ENCODE measurements around the gene MED13L. TPM values are rescaled to one million over a fixed set of nuclear protein-coding genes. Genes with fewer than 3 reads are reported as not detected.

MED13L gene
- total RNA-seq, 2 experiments from 2014 or later = 74.7 to 76.9 TPM

- peaks cover 6% of the 10 kb centered on the region for H3K4me1 Mint-ChIP-seq (ENCODE audit: low read depth)
- no peaks in the 10 kb centered on the region for H3K9me3 Mint-ChIP-seq (ENCODE audit: insufficient read depth)
- ChIA-PET POLR2A (no interaction called here), CTCF (interaction anchor here (1.6 to 2.9 kb wide), 2 partner anchors 34 to 60 kb away, joined by 7 read pairs; no protein-coding TSS in a partner anchor)
- no peak overlapping the region for H3K4me3 Mint-ChIP-seq
- H3K27ac Mint-ChIP-seq = no peak overlapping the region
- no peak for DNase-seq
- H3K36me3 Mint-ChIP-seq (ENCODE audit: low read depth) = peaks cover 11% of the 10 kb centered on the region
- ATAC-seq = no peak
- H3K27me3 Mint-ChIP-seq (ENCODE audit: low read depth) = no peaks in the 10 kb centered on the region
These were observed 75.6 kb downstream of the MED13L start for GRCh38 chr12:116201908-116202307.

- Mint-ChIP-seq H3K27me3 (ENCODE audit: low read depth) (no peaks in the 10 kb centered on the region), H3K36me3 (ENCODE audit: low read depth) (peaks cover 11% of the 10 kb centered on the region), H3K27ac (no peak overlapping the region), H3K4me1 (ENCODE audit: low read depth) (peaks cover 6% of the 10 kb centered on the region), H3K9me3 (ENCODE audit: insufficient read depth) (no peaks in the 10 kb centered on the region), H3K4me3 (no peak overlapping the region)
- ChIA-PET POLR2A (no interaction called here), CTCF (interaction anchor here (1.6 to 2.9 kb wide), 2 partner anchors 35 to 60 kb away, joined by 7 read pairs; no protein-coding TSS in a partner anchor)
- ATAC-seq (no peak), DNase-seq (no peak)
These were observed 76.1 kb downstream of the MED13L start for GRCh38 chr12:116201359-116201758.

- H3K4me1 Mint-ChIP-seq (ENCODE audit: low read depth) = peaks cover 6% of the 10 kb centered on the region
- H3K27me3 Mint-ChIP-seq (ENCODE audit: low read depth) = no peaks in the 10 kb centered on the region
- ATAC-seq = no peak
- DNase-seq = no peak
- ChIA-PET CTCF (interaction anchor here (2.9 kb wide), 1 partner anchor 59 kb away, joined by 7 read pairs; no protein-coding TSS in a partner anchor), POLR2A (no interaction called here)
- no peak overlapping the region for H3K27ac Mint-ChIP-seq
- no peak overlapping the region for H3K4me3 Mint-ChIP-seq
- H3K36me3 Mint-ChIP-seq (ENCODE audit: low read depth) = peaks cover 11% of the 10 kb centered on the region
- no peaks in the 10 kb centered on the region for H3K9me3 Mint-ChIP-seq (ENCODE audit: insufficient read depth)
These were observed 76.7 kb downstream of the MED13L start for GRCh38 chr12:116200812-116201211.

GRCh38 chr12:116199160-116199706 is 78.3 kb downstream of the MED13L start:
- DNase-seq (no peak), ATAC-seq (no peak)
- no peaks in the 10 kb centered on the region for H3K27me3 Mint-ChIP-seq (ENCODE audit: low read depth)
- peaks cover 15% of the 10 kb centered on the region for H3K4me1 Mint-ChIP-seq (ENCODE audit: low read depth)
- H3K9me3 Mint-ChIP-seq (ENCODE audit: insufficient read depth) = no peaks in the 10 kb centered on the region
- ChIA-PET POLR2A (no interaction called here), CTCF (no interaction called here)
- no peak overlapping the region for H3K4me3 Mint-ChIP-seq
- H3K36me3 Mint-ChIP-seq (ENCODE audit: low read depth) = peaks cover 4% of the 10 kb centered on the region
- no peak overlapping the region for H3K27ac Mint-ChIP-seq

GRCh38 chr12:116196752-116197718 is 80.5 kb downstream of the MED13L start:
- ATAC-seq (no peak), DNase-seq (no peak)
- ChIA-PET CTCF (interaction anchor here (0.6 to 2.4 kb wide), 4 partner anchors 9 to 79 kb away, joined by 3 to 12 read pairs (median 5); no protein-coding TSS in a partner anchor), POLR2A (interaction anchor here (1.1 kb wide), 1 partner anchor 81 kb away, joined by 4 read pairs; no protein-coding TSS in a partner anchor)
- H3K27me3 Mint-ChIP-seq (ENCODE audit: low read depth) = no peaks in the 10 kb centered on the region
- peaks cover 2% of the 10 kb centered on the region for H3K36me3 Mint-ChIP-seq (ENCODE audit: low read depth)
- no peaks in the 10 kb centered on the region for H3K9me3 Mint-ChIP-seq (ENCODE audit: insufficient read depth)
- H3K4me1 Mint-ChIP-seq (ENCODE audit: low read depth) = peaks cover 20% of the 10 kb centered on the region
- H3K27ac Mint-ChIP-seq = no peak overlapping the region
- H3K4me3 Mint-ChIP-seq = no peak overlapping the region

GRCh38 chr12:116196226-116196625 is 81.3 kb downstream of the MED13L start:
- Mint-ChIP-seq H3K36me3 (ENCODE audit: low read depth) (peaks cover 2% of the 10 kb centered on the region), H3K4me1 (ENCODE audit: low read depth) (peaks cover 20% of the 10 kb centered on the region)

GRCh38 chr12:116194935-116195431 is 82.5 kb downstream of the MED13L start:
- POLR2A ChIA-PET = interaction anchor here (1.3 kb wide), 1 partner anchor 23 kb away, joined by 4 read pairs; no protein-coding TSS in a partner anchor
- Mint-ChIP-seq H3K4me1 (ENCODE audit: low read depth) (peaks cover 22% of the 10 kb centered on the region), H3K27ac (peak overlapping the region; percentile 39)

More at GRCh38 chr12:116196226-116196625, 81.3 kb downstream of the MED13L start:
- ATAC-seq (no peak), DNase-seq (no peak)
- no peaks in the 10 kb centered on the region for H3K27me3 Mint-ChIP-seq (ENCODE audit: low read depth)
- ChIA-PET POLR2A (interaction anchor here (1.1 kb wide), 1 partner anchor 82 kb away, joined by 4 read pairs; no protein-coding TSS in a partner anchor), CTCF (interaction anchor here (0.6 to 2.4 kb wide), 10 partner anchors 9 to 466 kb away, joined by 3 to 12 read pairs (median 4); no protein-coding TSS in a partner anchor)
- no peak overlapping the region for H3K4me3 Mint-ChIP-seq
- H3K9me3 Mint-ChIP-seq (ENCODE audit: insufficient read depth) = no peaks in the 10 kb centered on the region
- no peak overlapping the region for H3K27ac Mint-ChIP-seq

GRCh38 chr12:116189692-116190091 is 87.8 kb downstream of the MED13L start:
- CTCF ChIA-PET = interaction anchor here (0.6 to 0.7 kb wide), 2 partner anchors 212 to 540 kb away, joined by 3 read pairs; no protein-coding TSS in a partner anchor
- H3K27ac Mint-ChIP-seq = no peak overlapping the region
- no peaks in the 10 kb centered on the region for H3K27me3 Mint-ChIP-seq (ENCODE audit: low read depth)
- POLR2A ChIA-PET = interaction anchor here (0.5 kb wide), 1 partner anchor 17 kb away, joined by 3 read pairs; no protein-coding TSS in a partner anchor
- H3K36me3 Mint-ChIP-seq (ENCODE audit: low read depth) = peaks cover 3% of the 10 kb centered on the region
- H3K4me3 Mint-ChIP-seq = no peak overlapping the region
- ATAC-seq (no peak), DNase-seq (no peak)
- H3K4me1 Mint-ChIP-seq (ENCODE audit: low read depth) = peaks cover 49% of the 10 kb centered on the region
- H3K9me3 Mint-ChIP-seq (ENCODE audit: insufficient read depth) = no peaks in the 10 kb centered on the region

More at GRCh38 chr12:116194935-116195431, 82.5 kb downstream of the MED13L start:
- peak; percentile 85 for ATAC-seq
- Mint-ChIP-seq H3K27me3 (ENCODE audit: low read depth) (no peaks in the 10 kb centered on the region), H3K36me3 (ENCODE audit: low read depth) (peaks cover 2% of the 10 kb centered on the region), H3K4me3 (no peak overlapping the region), H3K9me3 (ENCODE audit: insufficient read depth) (no peaks in the 10 kb centered on the region)
- CTCF ChIA-PET = interaction anchor here (0.6 to 2.6 kb wide), 21 partner anchors 9 to 196 kb away, joined by 3 to 14 read pairs (median 4); no protein-coding TSS in a partner anchor
- peak; percentile 54 for DNase-seq

- POLR2A ChIA-PET = no interaction called here
- CTCF ChIA-PET = interaction anchor here (0.6 kb wide), 1 partner anchor 88 kb away, joined by 3 read pairs; no protein-coding TSS in a partner anchor
- no peaks in the 10 kb centered on the region for H3K27me3 Mint-ChIP-seq (ENCODE audit: low read depth)
- no peak overlapping the region for H3K27ac Mint-ChIP-seq
- no peaks in the 10 kb centered on the region for H3K9me3 Mint-ChIP-seq (ENCODE audit: insufficient read depth)
- peaks cover 3% of the 10 kb centered on the region for H3K36me3 Mint-ChIP-seq (ENCODE audit: low read depth)
- ATAC-seq = no peak
- peaks cover 56% of the 10 kb centered on the region for H3K4me1 Mint-ChIP-seq (ENCODE audit: low read depth)
- no peak overlapping the region for H3K4me3 Mint-ChIP-seq
- no peak for DNase-seq
These were observed 88.9 kb downstream of the MED13L start for GRCh38 chr12:116188581-116188980.

GRCh38 chr12:116187151-116187511 is 90.4 kb downstream of the MED13L start:
- ChIA-PET POLR2A (interaction anchor here (0.9 to 1.1 kb wide), 2 partner anchors 11 to 15 kb away, joined by 3 read pairs; no protein-coding TSS in a partner anchor), CTCF (interaction anchor here (0.8 to 1.7 kb wide), 4 partner anchors 7 to 126 kb away, joined by 3 to 8 read pairs (median 3); no protein-coding TSS in a partner anchor)
- Mint-ChIP-seq H3K4me1 (ENCODE audit: low read depth) (peaks cover 63% of the 10 kb centered on the region), H3K9me3 (ENCODE audit: insufficient read depth) (no peaks in the 10 kb centered on the region), H3K27ac (no peak overlapping the region), H3K4me3 (no peak overlapping the region), H3K27me3 (ENCODE audit: low read depth) (no peaks in the 10 kb centered on the region), H3K36me3 (ENCODE audit: low read depth) (peaks cover 3% of the 10 kb centered on the region)
- peak; percentile 52 for ATAC-seq
- DNase-seq = no peak

- ATAC-seq (no peak), DNase-seq (no peak)
- Mint-ChIP-seq H3K4me1 (ENCODE audit: low read depth) (peaks cover 66% of the 10 kb centered on the region), H3K9me3 (ENCODE audit: insufficient read depth) (no peaks in the 10 kb centered on the region), H3K27ac (no peak overlapping the region), H3K27me3 (ENCODE audit: low read depth) (no peaks in the 10 kb centered on the region), H3K36me3 (ENCODE audit: low read depth) (peaks cover 3% of the 10 kb centered on the region), H3K4me3 (no peak overlapping the region)
- ChIA-PET POLR2A (interaction anchor here (0.9 to 1.1 kb wide), 2 partner anchors 10 to 14 kb away, joined by 3 read pairs; no protein-coding TSS in a partner anchor), CTCF (interaction anchor here (0.8 to 1.7 kb wide), 4 partner anchors 8 to 126 kb away, joined by 3 to 8 read pairs (median 3); no protein-coding TSS in a partner anchor)
These were observed 90.9 kb downstream of the MED13L start for GRCh38 chr12:116186482-116187150.

All from activated CD8-positive, alpha-beta T cell treated with anti-CD3 and anti-CD28 coated beads, Interleukin-2, amount 10 ng/mL, durations not matched to agents 7 days and 5 days (primary cell).